AG08395 (cell line): ENCODE data around the gene NSRP1.
"Not testable (repeated sequence)": the region's sequence is repeated elsewhere in the genome, so short reads cannot be mapped to it uniquely, and the experiment has no call there.

ENCODE experiments used
- DNase-seq: peaks from one replicate; pipeline ENCODE4 v3.0.0; 2012; ENCODE audit warnings: mixed read lengths, low spot score

NSRP1 gene

GRCh38 chr17:30118635-30119034 lies 2.0 kb downstream of the NSRP1 start:
- not testable (repeated sequence) for DNase-seq

GRCh38 chr17:30124273-30124796 lies 7.7 kb downstream of the NSRP1 start:
- no peak for DNase-seq

GRCh38 chr17:30130121-30130520 lies 13.5 kb downstream of the NSRP1 start:
- no peak for DNase-seq

- DNase-seq: no peak
Measured at GRCh38 chr17:30132615-30133014, 16.0 kb downstream of the NSRP1 start.

- no peak for DNase-seq
Measured at GRCh38 chr17:30133197-30133596, 16.6 kb downstream of the NSRP1 start.

- no peak for DNase-seq
Measured at GRCh38 chr17:30134551-30134950, 17.9 kb downstream of the NSRP1 start.

- no peak for DNase-seq
Measured at GRCh38 chr17:30137158-30137557, 20.5 kb downstream of the NSRP1 start.

- DNase-seq: not testable (repeated sequence)
Measured at GRCh38 chr17:30147860-30148259, 31.2 kb downstream of the NSRP1 start.

- no peak for DNase-seq
Measured at GRCh38 chr17:30148376-30148775, 31.8 kb downstream of the NSRP1 start.

GRCh38 chr17:30151471-30151870 lies 34.9 kb downstream of the NSRP1 start:
- DNase-seq: no peak

- DNase-seq: no peak
Measured at GRCh38 chr17:30153463-30153862, 36.8 kb downstream of the NSRP1 start.

DNA sequence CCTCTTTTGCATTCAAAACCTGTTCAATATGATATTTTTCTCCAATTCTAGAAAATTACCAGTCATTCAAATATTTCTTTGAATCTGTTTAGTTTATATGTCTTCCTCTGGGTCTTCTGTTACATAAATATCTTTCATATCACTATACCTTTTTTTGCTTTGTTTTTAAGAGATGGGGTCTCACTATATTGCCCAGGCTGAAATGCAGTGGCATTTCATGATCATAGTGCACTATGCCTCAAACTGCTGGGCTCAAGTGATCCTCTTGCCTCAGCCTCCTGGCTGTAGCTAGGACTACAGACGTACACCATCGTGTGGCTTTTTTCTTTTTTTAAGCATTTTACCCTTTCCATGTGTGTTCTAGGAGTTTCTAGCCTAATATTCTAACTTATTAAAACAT lies 38.8 kb downstream of the NSRP1 start:
- no peak for DNase-seq

DNA sequence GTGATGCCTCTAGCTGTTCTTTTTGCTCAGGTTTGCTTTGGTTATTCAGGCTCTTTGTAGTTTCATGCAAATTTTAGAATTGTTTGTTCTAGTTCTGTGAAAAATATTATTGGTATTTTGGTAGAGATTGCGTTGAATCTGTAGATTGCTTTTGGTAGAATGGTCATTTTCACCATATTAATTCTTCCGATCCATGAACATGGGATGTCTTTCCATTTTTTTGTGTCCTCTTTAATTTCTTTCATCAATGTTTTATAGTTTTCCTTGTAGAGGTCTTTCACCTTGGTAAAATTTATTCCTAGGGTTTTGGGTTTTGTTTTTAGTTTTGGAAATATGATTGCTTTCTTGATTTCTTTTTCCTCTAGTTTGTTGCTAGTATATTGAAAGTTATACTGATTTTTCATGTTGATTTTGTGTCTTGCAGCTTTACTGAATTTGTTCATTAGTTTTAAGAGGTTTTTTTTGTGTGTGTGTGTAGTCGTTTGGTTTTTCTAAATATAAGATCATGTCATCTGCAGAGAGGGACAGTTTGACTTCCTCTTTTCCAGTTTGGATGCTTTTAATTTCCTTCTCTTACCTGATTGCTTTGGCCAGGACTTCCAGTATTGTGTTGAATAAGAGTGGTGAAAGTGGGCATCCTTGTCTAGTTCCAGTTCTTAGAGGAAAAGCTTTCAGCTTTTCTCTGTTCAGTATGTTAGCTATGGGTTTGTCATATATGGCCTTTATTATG lies 42.4 kb downstream of the NSRP1 start:
- DNase-seq: no peak

GRCh38 chr17:30160419-30161172 lies 44.0 kb downstream of the NSRP1 start:
- no peak for DNase-seq

DNA sequence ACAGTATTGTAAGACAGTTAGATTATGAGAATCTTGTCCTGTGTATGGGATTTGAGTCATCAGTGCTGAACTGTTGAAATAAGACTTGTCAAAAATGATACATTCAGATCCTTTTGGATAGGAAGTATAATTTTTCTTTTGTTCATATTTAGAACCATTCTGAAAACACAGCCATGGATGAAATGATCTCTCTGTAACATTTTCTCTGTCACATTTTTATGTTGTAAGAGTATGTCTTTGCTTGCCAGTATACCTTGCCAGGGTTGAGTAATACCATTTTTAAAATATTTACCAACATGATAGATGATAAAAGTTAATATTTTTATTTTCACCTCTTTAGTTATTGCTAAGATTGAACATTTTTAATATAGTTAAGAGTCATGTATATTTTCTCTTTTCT lies 45.0 kb downstream of the NSRP1 start:
- DNase-seq: no peak

- no peak for DNase-seq
Measured at GRCh38 chr17:30164531-30164930, 47.9 kb downstream of the NSRP1 start.

GRCh38 chr17:30165147-30165546 lies 48.5 kb downstream of the NSRP1 start:
- no peak for DNase-seq

GRCh38 chr17:30165960-30166359 lies 49.3 kb downstream of the NSRP1 start:
- no peak for DNase-seq

- DNase-seq: no peak
Measured at GRCh38 chr17:30170415-30170987, 53.9 kb downstream of the NSRP1 start.

DNA sequence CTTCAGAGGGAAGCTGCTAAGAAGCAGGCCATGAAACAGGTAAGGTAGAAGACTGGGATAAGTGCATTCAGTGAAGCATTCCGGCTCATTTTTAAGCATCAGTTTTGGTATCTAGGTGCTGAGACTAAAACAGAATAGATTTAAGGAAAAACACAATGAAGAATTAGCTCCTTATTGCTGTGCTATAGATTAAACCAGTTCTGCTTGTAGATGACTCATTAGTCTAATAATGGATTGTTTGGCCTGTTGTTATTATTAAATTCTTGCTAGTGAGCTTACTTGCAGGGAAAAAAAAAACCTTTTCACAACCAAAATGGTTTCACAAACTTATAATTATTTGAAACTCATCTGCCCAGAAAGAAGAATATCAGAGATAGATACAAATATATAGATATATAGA lies 55.9 kb downstream of the NSRP1 start:
- no peak for DNase-seq

- no peak for DNase-seq
Measured at GRCh38 chr17:30173649-30174048, 57.0 kb downstream of the NSRP1 start.

- no peak for DNase-seq
Measured at GRCh38 chr17:30174556-30174955, 57.9 kb downstream of the NSRP1 start.

DNA sequence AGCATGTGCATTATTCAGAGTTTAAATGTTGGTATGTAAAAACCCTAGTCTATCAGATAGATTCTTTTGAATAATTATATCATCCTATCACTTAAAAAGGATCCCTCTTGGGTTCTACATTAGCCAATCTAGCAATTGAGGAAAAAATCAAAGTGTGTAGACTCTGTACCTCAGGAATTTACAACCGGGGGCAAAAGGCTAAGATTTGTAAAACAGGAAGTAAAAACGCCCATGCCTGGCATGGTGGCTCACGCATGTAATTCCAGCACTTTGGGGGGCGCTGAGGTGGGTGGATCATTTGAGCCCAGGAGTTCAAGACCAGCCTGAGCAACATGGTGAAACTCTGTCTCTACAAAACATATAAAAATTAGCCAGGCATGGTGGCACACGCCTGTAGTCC lies 60.2 kb downstream of the NSRP1 start:
- no peak for DNase-seq
